ENCODE measurements around the gene FXR2. TPM values are rescaled to one million over a fixed set of nuclear protein-coding genes. Genes with fewer than 3 reads are reported as not detected.
"Not testable (repeated sequence)": the region's sequence is repeated elsewhere in the genome, so short reads cannot be mapped to it uniquely, and the experiment has no call there.

The FXR2 gene
- total RNA-seq, 3 donors from 2014 or later = 53.7 to 57.6 (median 54.2) TPM

DNA sequence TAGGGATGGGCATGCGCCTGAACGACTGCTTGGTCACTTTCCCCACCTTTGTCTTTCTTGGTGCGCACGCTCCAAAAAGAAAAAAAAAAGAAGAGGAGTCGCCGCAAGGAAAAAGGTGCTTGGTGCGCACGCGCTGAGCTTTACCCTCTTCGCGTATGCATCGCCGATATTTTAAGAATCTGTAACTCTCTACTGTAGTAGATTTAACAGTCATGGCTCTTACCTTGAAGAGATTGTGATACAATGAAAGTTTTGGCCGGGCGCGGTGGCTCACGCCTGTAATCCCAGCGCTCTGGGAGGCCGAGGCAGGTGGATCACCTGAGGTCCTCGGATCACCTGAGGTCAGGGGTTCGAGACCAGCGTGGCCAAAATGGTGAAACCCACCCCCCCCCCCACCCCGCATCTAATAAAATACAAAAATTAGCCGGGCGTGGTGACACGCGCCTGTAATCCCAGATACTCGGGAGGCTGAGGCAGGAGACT lies 609 bp upstream of the FXR2 start:
- H3K9me3 Mint-ChIP-seq = no peaks in the 10 kb centered on the region
- H3K4me3 Mint-ChIP-seq = peak overlapping the region; percentile 78
- DNase-seq = no peak
- H3K4me1 Mint-ChIP-seq (ENCODE audit: low read depth) = peaks cover 30% of the 10 kb centered on the region
- ATAC-seq = no peak
- H3K36me3 Mint-ChIP-seq (ENCODE audit: insufficient read depth) = peaks cover 11% of the 10 kb centered on the region
- H3K27me3 Mint-ChIP-seq (ENCODE audit: low read depth) = no peaks in the 10 kb centered on the region

GRCh38 chr17:7613769-7614424 lies 800 bp downstream of the FXR2 start:
- peaks cover 11% of the 10 kb centered on the region for H3K36me3 Mint-ChIP-seq (ENCODE audit: insufficient read depth)
- H3K9me3 Mint-ChIP-seq = no peaks in the 10 kb centered on the region
- no peak for ATAC-seq
- H3K4me1 Mint-ChIP-seq (ENCODE audit: low read depth) = peaks cover 34% of the 10 kb centered on the region
- peak overlapping the region; percentile 89 for H3K4me3 Mint-ChIP-seq
- no peaks in the 10 kb centered on the region for H3K27me3 Mint-ChIP-seq (ENCODE audit: low read depth)
- DNase-seq = no peak

DNA sequence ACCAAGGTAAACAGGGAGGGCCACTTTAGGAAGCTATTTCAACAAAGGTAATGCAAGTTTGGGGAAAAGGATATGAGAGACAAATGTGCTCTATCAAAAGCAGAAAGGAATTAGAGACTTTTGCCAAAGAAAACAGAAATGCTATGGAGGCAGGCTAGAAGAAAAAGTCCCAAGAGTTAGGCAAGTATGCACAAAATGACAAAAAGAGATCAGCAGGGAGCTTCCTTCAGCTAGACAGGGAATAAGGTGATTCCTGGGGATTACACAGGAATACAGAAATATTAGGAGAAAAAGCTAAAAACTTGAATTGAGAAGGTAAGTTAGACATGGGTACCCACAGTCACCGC lies 2.4 kb downstream of the FXR2 start:
- Mint-ChIP-seq H3K27me3 (ENCODE audit: low read depth) (no peaks in the 10 kb centered on the region), H3K36me3 (ENCODE audit: insufficient read depth) (peaks cover 11% of the 10 kb centered on the region), H3K9me3 (no peaks in the 10 kb centered on the region), H3K4me3 (peak overlapping the region; percentile 89), H3K4me1 (ENCODE audit: low read depth) (peaks cover 34% of the 10 kb centered on the region)
- no peak for ATAC-seq
- DNase-seq = no peak

DNA sequence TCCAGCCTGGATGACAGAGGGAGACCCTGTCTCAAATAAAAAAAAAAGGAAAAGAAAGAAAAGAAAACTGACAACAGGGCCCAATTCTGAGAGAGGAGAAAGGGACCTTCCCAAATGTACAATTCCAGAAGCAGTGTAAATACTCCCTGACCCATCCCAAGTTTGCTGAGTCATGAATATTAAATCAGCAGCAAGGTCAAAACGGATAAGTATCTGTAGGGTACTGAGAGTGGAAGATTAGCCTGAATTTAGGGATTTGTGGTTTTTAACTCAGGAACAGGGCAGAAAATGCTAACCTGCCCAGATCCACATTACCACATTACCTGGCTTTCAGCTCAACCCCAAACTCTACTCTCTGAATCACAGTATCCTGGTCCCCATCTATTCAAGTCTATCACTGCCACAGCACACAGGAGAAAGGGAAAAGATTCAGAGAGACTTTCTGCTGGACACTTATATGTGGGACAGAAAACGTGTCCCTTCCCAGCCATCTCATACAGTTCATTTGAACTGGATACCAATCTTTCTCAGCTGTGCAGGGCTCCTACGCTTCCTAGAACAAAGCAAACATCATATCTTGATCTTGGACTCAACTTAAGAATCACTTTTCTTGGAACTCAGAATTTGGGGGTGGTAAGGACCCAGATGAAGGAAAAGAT lies 2.9 kb downstream of the FXR2 start:
- Mint-ChIP-seq H3K4me1 (ENCODE audit: low read depth) (peaks cover 34% of the 10 kb centered on the region), H3K27me3 (ENCODE audit: low read depth) (no peaks in the 10 kb centered on the region), H3K4me3 (peak overlapping the region; percentile 89), H3K9me3 (no peaks in the 10 kb centered on the region), H3K36me3 (ENCODE audit: insufficient read depth) (peaks cover 11% of the 10 kb centered on the region)
- ATAC-seq (no peak), DNase-seq (no peak)

DNA sequence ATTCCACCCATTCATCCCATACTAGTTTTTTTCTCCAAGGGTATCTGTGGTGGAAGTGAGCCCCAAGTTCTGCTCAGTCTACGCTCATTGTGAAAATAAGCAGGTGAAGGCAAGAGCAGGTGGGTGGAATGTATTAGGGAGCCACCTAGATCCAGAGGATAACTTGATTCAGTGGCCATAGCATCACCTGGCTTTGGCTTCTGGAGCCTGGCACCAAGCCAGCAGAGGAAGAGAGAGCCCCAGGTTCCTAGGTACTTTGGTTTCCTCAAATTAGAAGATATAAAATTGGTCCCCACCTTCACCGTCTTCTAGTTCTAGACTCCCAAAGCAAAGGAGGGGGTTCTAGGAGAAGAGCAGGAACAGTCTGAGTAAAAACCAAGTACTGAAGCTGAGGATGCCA lies 4.1 kb downstream of the FXR2 start:
- Mint-ChIP-seq H3K36me3 (ENCODE audit: insufficient read depth) (peaks cover 15% of the 10 kb centered on the region), H3K4me3 (no peak overlapping the region), H3K9me3 (no peaks in the 10 kb centered on the region), H3K4me1 (ENCODE audit: low read depth) (peaks cover 34% of the 10 kb centered on the region), H3K27me3 (ENCODE audit: low read depth) (no peaks in the 10 kb centered on the region)
- DNase-seq = no peak
- no peak for ATAC-seq

- ATAC-seq = no peak
- no peaks in the 10 kb centered on the region for H3K9me3 Mint-ChIP-seq
- H3K4me1 Mint-ChIP-seq (ENCODE audit: low read depth) = peaks cover 9% of the 10 kb centered on the region
- H3K27me3 Mint-ChIP-seq (ENCODE audit: low read depth) = no peaks in the 10 kb centered on the region
- peaks cover 23% of the 10 kb centered on the region for H3K36me3 Mint-ChIP-seq (ENCODE audit: insufficient read depth)
- H3K4me3 Mint-ChIP-seq = no peak overlapping the region
- no peak for DNase-seq
Measured at GRCh38 chr17:7606280-7606679, 8.4 kb downstream of the FXR2 start.

- H3K4me3 Mint-ChIP-seq; H3K9me3 Mint-ChIP-seq; H3K27me3 Mint-ChIP-seq (ENCODE audit: low read depth); H3K4me1 Mint-ChIP-seq (ENCODE audit: low read depth); DNase-seq; ATAC-seq: not testable (repeated sequence)
- H3K36me3 Mint-ChIP-seq (ENCODE audit: insufficient read depth) = peaks cover 49% of the 10 kb centered on the region
Measured at GRCh38 chr17:7597561-7597960, 17.1 kb downstream of the FXR2 start.

DNA sequence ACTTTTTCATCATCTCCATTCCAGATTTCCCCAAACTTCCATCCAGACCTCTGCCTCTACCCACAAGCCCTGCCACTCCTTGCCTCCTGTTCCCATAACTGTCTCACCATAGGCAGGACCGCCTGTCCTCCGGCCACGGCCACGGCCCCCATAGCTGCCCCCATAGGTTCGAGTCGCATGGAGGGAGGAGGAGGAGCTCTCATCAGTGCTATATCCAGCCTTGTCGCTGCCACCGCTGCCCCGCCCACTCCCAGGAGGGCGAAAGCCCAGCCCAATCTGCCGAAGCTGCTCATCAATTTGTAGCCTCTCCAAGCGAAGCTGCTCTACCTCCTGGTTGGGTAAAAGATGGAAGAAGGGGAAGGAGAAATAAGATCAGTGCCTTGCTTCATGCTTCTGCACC lies 21.4 kb downstream of the FXR2 start:
- H3K4me3 Mint-ChIP-seq = no peak overlapping the region
- ATAC-seq (no peak), DNase-seq (no peak)
- no peaks in the 10 kb centered on the region for H3K27me3 Mint-ChIP-seq (ENCODE audit: low read depth)
- no peaks in the 10 kb centered on the region for H3K9me3 Mint-ChIP-seq
- no peaks in the 10 kb centered on the region for H3K4me1 Mint-ChIP-seq (ENCODE audit: low read depth)
- H3K36me3 Mint-ChIP-seq (ENCODE audit: insufficient read depth) = peaks cover 47% of the 10 kb centered on the region

DNA sequence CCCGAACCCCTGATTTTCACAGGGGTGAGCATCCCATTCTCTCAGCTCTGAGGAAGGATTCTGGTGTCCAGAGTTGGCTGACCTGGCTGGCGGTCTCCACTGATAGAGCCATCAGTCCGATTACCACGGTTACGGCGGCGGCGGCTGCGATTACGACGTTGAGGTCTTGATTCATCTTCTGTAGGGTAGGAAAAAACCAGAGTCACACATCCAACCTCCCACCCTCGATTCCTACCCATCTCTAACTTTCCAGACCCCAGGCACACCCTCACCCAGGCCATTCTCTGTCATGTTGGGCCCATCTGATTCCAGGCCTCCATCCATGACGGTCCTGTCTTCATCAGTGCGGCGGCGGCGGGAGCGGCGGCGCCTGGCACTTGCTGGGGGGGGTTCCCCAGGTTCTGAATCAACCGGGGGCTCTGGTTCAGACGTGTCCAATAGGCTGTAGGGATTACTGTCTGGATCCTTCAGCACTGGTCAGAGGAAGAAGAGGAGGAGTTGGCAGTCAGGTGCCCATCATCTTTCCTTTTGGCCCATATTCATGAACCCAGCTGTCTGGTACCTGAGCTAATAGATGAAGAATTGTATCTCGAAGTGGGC lies 22.2 kb downstream of the FXR2 start:
- Mint-ChIP-seq H3K36me3 (ENCODE audit: insufficient read depth) (peaks cover 50% of the 10 kb centered on the region), H3K4me1 (ENCODE audit: low read depth) (no peaks in the 10 kb centered on the region), H3K27me3 (ENCODE audit: low read depth) (no peaks in the 10 kb centered on the region), H3K9me3 (no peaks in the 10 kb centered on the region), H3K4me3 (no peak overlapping the region)
- ATAC-seq (no peak), DNase-seq (no peak)

DNA sequence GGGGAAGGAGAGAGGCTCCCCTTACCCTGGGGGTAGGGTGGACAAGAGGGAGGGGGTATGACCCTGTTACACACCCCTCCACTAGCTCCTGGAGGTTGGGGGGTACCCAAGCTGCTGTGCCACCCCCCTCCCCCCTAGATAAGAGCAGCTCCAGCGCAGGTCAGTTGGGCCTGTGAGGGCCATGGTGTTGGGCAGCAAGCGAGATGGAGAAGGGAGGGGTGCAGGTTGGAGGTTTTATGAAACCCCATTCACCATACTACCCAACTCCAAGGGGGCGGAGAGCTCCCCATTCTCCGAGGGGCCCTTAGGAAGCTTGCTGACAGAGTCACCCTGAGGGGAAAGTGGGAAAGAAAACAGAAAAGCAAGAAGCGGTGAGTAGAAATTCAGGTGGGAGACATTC lies 23.1 kb downstream of the FXR2 start:
- ATAC-seq (no peak), DNase-seq (no peak)
- H3K36me3 Mint-ChIP-seq (ENCODE audit: insufficient read depth) = peaks cover 52% of the 10 kb centered on the region
- H3K9me3 Mint-ChIP-seq = no peaks in the 10 kb centered on the region
- no peaks in the 10 kb centered on the region for H3K4me1 Mint-ChIP-seq (ENCODE audit: low read depth)
- no peaks in the 10 kb centered on the region for H3K27me3 Mint-ChIP-seq (ENCODE audit: low read depth)
- no peak overlapping the region for H3K4me3 Mint-ChIP-seq

DNA sequence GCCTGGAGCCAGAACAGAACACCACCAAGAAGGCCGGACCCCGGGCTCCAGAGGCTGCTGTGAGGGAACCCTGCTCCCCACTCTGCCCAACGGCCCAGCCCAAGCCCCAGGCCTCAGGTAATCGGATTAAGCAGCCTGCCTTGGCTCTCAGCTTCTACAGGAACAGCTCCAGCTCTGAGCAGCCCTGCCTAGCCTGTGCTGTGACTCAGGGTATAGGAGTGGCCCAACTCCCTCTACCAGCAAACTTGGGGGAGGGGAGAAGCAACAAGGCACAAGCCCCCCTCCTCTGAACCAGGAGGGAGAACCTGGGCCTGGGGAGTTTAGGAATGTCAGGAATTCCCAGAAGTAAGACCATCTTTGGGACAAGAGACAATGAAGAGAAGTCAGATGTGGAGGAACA lies 24.0 kb downstream of the FXR2 start:
- Mint-ChIP-seq H3K4me3 (no peak overlapping the region), H3K36me3 (ENCODE audit: insufficient read depth) (peaks cover 47% of the 10 kb centered on the region), H3K9me3 (no peaks in the 10 kb centered on the region), H3K4me1 (ENCODE audit: low read depth) (peaks cover 1% of the 10 kb centered on the region), H3K27me3 (ENCODE audit: low read depth) (no peaks in the 10 kb centered on the region)
- ATAC-seq = no peak
- DNase-seq = no peak

DNA sequence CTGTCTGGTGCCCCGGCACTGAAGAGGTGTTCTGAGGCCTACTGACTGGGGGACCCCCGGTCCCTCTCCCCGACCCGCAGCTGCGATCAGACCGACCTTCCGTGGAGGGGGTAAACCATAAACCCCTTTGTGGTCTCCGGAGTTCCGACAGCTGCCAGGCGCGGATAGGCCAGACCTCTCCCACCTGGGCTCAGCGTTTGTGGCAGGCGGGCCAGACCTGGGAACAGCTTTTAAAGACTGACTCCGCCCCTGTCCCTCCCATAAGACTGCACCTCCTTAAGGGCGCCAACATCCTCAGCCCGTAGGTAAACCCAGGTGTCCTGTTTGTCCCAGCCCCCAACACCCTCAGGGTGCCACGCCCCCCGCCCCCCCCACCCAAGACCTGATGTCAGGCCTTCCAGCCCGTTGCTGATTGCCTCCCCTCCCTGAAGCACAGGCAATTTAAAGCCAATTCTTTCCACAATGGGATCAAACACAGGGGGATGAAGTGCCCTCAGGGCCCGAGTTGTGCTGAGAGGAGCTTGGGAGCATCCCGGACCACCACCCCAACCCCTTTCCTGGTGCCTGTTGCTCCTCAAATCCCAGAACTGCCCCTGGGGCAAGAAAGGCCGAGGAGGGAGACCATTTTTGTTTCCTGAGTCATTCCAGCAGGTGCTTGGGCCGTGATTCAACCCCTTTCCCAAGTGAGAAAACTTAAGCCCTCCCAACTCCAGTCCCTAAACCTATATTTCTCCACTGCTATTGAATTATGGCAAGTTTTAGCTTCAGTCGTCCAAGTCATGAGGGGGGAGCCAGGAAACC lies 24.6 kb downstream of the FXR2 start, which contains the start of gene SOX15:
Gene SOX15, minus strand, starts transcription at position 204 of the 801 bp plus-strand sequence. CDS start 418 bp downstream, outside the sequence.
- peaks cover 3% of the 10 kb centered on the region for H3K4me1 Mint-ChIP-seq (ENCODE audit: low read depth)
- no peaks in the 10 kb centered on the region for H3K9me3 Mint-ChIP-seq
- no peak for DNase-seq
- peaks cover 40% of the 10 kb centered on the region for H3K36me3 Mint-ChIP-seq (ENCODE audit: insufficient read depth)
- no peak for ATAC-seq
- no peaks in the 10 kb centered on the region for H3K27me3 Mint-ChIP-seq (ENCODE audit: low read depth)
- H3K4me3 Mint-ChIP-seq = no peak within 1 kb of the TSS

DNA sequence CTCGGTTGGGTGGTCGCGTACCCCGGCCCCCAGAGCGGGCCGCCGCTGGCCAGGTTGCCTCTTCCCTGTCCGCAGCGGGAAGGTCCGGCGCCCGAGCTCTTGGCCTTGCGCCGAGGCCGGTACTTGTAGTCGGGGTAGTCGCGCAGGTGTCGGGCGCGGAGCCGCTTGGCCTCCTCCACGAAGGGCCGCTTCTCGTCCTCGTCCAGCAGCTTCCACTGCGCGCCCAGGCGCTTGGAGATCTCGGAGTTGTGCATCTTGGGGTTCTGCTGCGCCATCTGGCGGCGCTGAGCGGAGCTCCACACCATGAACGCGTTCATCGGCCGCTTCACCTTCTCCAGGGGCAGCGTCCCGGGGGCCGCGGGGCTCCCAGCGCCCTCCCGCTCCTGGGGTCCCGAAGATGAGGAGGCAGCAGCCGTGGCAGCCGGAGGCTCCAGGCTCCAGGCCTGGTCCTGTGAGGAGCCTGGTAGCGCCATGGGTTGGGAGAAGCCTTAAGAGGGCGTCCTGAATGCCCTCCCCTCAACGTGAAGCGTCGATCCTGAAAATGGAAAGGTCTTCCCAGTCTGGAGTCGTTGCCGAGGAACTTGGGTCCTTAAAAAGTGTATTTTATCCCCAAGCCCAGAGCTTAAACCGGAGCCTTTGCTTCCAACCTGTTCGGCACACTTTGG lies 25.4 kb downstream of the FXR2 start:
- Mint-ChIP-seq H3K27me3 (ENCODE audit: low read depth) (no peaks in the 10 kb centered on the region), H3K36me3 (ENCODE audit: insufficient read depth) (peaks cover 41% of the 10 kb centered on the region), H3K4me1 (ENCODE audit: low read depth) (peaks cover 11% of the 10 kb centered on the region), H3K9me3 (no peaks in the 10 kb centered on the region), H3K4me3 (no peak overlapping the region)
- ATAC-seq (peak; percentile 83 to 86), DNase-seq (peak; percentile 66)
